GM21423 (cell line): ENCODE results near the gene VWA3A.
"Not testable (repeated sequence)": the region's sequence is repeated elsewhere in the genome, so short reads cannot be mapped to it uniquely, and the experiment has no call there.

Experiments
- ATAC-seq: cut with Tn5 transposase; IDR thresholded peaks from one replicate; pipeline ENCODE4 v1.9.1; 2021; ENCODE audit warnings: mild to moderate bottlenecking, moderate library complexity; ENCODE audit not compliant: unreplicated experiment

The VWA3A gene, protein sequence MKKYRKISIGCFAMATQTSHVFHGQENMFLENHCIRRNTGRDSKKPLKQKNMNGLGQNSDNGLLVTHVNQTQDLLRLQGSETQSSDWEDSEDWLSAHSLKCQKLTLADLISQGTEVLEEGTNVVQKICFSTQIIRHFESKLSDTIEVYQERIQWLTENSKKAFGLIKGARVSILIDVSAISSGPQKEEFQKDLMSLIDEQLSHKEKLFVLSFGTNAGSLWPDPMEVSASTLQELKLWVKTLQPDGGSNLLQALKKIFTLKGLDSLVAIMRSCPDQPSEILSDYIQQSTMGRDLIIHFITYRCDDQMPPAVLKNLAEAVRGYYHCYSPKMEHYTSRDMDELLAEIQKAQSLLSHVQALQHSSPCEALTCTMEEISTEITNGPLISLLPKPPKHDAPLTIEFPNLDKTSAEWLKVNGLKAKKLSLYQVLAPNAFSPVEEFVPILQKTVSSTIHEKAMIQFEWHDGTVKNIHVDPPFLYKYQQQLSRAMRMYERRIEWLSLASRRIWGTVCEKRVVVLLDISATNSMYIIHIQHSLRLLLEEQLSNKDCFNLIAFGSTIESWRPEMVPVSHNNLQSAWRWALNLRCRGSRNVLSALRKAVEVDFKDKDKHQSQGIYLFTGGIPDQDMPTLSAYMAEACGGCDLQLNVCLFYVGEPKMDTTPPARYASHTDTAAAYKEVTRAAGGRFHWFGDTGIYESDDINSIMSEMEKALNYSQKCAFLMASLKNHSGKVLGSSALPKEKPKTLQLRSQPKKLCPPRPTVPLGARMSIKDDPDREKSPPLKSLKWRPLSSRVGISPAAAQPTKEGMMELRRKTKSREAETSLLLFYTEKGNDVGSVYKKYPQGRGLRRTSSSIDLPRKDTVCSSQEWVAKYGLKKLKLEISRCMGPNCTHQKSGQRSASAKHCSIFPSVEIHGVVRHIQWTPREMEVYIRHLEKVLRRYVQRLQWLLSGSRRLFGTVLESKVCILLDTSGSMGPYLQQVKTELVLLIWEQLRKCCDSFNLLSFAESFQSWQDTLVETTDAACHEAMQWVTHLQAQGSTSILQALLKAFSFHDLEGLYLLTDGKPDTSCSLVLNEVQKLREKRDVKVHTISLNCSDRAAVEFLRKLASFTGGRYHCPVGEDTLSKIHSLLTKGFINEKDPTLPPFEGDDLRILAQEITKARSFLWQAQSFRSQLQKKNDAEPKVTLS

DNA sequence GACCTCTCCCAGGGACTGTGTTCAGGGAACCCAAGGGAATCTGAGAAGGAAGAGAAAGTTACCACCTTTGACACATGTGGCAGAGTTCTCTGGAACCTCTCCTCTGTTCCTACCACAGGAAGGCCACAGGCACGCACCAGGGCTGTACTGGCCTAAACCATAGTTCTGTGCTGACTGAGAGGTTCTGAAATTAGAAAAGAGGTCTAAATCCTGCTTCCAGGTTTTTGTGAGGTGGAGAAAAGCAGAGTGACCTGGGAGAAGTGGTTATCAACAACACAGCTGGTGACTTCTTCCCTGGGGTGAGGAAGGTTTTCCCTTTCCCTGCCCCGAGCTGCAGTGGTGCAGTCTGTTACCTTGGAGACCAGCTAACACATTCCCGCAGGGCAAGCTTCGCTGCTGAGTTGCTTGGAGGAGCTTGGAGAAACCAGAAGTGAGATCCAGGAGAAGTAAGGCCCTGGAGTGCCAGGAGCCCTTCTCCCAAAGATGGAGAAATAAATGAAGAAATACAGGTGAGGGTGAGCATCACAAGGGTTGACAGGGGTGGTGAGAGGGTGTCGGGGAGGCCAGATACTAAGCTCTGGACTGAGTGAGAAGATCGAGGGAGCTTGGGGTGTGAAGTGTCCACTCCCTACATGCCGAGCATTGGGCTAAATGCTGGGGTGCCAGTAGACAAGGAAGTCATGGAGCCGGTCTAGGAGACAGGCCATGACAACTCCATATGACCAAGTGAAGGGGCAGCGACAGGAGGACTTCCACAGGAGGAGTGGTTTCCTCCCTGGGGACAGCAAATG lies at the start of gene VWA3A:
Gene VWA3A, plus strand, starts transcription at position 399 of the 791 bp plus-strand sequence. Its CDS starts 97 bp downstream, at position 496.
- ATAC-seq, result no peak

DNA sequence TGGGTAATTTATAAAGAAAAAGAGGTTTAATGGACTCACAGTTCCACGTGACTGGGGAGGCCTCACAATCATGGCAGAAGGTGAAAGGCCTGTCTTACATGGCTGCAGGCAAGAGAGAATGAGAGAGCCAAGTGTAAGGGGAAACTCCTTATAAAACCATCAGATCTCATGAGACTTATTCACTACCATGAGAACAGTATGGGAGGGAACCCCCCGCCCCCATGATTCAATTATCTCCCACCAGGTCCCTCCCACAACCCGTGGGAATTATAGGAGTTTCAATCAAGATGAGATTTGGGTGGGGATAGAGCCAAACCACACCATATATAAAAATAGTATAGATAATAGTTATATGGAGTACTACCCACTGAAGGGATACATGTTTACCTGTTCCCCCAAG lies 48.5 kb upstream of the VWA3A start:
- not testable (repeated sequence) for ATAC-seq

DNA sequence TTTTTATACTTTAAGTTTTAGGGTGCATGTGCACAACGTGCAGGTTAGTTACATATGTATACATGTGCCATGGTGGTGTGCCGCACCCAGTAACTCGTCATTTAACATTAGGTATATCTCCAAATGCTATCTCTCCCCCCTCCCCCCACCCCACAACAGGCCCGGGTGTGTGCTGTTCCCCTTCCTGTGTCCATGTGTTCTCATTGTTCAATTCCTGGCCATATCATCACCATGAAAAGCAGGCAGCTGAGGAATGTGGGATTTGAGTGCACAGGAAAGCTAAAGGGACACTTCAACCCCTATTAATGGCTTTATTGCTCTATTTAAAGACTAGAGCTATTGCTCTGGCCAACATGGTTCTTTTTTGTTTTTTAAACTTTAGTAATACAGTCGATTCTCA lies 46.5 kb upstream of the VWA3A start:
- ATAC-seq, result not testable (repeated sequence)

DNA sequence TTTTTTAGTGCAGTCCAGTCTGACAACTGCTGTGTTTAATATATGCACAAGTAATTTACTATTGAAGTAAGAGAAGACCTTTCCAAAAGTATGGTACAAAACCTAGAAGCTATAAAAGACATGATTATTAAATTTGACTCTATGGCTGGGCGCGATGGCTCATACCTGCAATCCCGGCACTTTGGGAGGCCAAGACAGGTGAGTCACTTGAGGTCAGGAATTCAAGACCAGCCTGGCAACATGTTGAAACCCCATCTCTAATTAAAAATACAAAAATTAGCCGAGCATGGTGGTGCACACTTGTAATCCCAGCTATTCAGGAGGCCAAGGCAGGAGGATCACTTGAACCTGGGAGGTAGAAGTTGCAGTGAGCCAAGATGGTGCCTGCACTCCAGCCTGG lies 41.4 kb upstream of the VWA3A start:
- no peak for ATAC-seq

DNA sequence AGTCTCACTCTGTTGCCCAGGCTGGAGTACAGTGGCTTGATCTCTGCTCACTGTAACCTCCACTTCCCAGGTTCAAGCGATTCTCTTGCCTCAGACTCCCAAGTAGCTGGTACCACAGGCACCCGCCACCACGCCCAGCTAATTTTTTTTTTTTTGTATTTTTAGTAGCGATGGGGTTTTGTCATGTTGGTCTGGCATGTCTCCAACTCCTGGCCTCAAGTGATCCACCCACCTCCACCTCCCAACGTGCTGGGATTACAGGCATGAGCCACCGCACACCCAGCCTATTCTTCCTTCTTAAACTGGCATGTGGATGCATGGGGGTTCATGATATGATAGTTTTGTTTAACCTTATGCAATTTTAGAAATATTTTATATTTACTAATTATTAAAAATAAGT lies 39.4 kb upstream of the VWA3A start:
- ATAC-seq, result no peak

DNA sequence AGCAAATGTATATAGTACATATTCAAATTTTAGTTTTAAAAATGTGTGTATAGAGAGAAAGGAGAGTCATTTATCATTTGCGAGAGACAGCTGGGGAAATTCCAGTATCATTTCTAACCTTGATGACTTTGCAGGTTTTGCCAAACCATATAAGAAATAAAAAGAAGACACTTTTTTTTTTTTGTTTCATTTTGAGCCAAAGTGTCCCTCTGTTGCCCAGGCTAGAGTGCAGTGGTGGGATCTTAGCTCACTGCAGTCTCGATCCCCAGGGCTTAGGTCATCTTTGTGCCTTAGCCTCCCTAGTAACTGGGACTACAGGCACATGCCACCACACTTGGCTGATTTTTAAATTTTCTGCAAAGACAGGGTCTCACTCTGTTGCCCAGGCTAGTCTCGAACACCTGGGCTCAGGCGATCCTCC lies 38.4 kb upstream of the VWA3A start:
- ATAC-seq, result no peak

DNA sequence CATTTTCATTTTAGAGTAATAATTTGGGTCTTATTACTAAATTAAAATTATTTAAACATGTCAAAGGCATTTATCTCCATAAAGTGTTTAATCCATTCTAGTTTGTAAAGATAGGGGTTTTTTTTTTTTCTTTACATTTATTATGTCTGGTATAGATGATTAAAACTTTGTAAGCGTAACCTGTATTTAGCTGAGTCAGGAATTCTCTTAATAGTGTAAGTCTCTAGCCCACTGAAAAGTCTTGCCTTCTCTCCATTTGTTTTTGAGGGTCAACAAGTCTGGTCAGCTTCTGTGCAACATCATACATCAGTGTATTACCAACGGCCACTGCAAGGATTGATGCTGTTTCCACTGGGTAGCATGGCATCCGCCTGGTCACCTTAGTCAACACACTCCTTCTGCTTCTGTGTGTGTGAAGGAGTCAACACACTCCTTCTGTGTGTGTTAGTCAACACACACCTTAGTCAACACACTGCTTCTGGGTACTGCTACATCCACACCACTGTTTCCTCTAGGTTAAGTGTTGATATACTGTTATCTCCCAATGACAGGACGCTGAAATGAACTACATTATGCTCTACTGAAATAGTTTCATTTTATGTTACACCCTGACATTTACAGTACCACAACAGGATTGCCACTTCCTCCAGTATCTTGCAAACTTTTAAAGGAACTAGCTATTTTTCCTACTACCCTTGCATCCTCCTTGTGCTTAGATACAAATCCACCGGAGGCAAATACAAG lies 37.3 kb upstream of the VWA3A start:
- ATAC-seq, result no peak

DNA sequence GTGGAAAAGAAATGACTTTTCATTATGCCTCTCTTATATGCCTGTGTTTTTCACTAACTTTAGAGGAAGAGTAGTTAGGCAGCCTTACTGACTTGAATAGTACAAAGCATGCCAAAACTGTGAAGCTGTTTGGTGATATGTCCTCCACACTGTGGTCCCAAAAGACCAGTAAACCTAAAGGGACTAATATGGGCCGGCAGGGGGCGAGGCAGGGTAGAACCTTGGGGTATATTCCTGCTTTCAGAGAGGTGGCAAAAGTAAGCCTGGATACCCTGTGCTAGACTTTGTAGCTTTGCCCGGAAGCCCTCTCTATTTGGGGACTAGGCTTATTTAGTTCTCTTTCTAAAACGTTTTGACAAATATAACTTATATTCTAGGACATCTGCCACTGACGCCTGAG lies 36.5 kb upstream of the VWA3A start:
- no peak for ATAC-seq

DNA sequence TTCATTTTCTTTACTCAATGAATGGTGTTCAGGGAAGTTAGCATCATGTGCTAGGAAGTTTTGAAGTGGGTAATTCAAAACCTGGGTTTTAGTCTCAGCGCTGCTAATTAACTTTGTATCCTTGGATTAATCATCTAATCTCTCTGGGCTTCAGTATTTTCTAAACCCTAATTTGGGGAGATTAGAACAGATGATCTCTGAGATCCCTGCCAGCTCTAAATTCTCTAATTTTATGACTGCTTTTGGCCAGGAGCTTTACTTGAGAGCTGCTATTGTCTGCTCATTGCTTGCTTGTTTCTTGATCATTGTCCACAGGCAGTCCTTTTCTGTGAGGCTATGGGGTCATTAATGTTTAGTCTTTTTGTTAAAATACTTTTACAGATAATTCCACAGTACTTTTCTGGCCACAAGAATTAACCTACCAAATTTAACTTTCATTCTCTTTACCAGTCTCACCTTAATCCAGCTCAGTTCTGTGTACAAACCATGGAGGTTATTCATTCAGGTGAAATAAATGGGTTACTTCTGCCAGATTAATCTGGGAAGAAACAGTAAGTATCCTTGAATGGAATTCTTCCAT lies 28.4 kb upstream of the VWA3A start:
- no peak for ATAC-seq

DNA sequence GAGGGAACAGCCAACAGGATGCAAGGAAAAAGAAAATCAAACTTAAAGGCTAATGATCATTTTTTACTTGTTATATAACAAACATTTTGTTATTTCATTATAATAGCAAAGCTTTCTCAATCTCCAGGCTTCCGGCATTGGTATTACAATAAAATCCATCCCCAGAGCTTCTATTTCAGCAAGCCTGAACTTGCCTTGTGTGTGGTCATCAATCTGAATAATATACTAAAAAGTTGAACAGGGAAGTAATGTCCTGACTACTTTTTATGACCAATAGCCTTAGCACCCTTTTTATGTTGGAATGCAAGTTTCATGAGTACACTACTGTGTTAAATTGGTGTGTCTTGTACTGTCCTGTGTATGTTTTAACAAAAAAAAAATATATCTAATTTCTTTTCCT lies 27.1 kb upstream of the VWA3A start:
- ATAC-seq, result no peak

DNA sequence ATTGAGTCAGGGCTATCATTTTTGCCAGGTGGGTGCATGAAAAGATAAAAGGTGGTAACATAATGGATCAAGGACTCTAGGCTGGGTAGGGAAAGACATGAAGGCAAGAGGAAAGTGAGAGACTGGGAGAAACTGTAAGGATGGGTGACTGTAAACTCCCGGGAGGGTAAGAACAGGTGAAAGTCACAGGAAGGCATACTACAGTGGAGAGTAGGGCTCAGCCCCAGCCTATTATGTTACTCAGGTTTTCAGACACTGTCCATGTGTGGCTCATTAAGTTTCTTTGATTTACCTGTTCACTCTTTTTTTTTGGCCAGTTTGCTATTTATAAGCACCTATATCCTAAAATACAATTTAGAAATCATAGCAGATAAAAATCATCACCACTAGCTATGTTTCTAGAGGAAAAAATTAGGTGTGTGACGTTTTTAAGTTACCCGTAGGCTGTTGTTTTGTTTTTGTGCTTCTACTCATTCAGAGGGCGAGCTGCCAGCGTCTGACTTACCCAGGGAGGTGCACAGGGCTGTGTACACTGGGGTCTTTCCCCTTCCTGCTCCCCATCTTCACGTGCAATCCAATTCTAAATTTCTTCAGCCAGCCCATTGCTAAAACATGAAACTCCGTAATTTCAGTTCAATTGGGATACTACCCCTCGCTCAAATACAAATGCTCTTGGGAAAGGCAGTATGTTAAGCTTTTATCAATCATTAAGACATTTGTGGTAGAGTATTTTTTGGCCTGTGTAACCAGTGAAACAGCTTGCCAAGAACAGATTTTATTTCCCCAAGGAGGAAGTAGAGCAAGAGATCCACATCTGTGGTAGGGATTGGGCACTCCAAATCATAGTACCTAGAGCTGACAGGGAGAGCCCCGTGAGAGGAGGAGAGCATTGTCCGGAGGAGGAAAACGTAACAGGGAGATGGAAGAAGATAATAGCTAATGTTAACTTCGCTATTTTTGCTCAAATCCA lies 21.7 kb upstream of the VWA3A start:
- no peak for ATAC-seq

DNA sequence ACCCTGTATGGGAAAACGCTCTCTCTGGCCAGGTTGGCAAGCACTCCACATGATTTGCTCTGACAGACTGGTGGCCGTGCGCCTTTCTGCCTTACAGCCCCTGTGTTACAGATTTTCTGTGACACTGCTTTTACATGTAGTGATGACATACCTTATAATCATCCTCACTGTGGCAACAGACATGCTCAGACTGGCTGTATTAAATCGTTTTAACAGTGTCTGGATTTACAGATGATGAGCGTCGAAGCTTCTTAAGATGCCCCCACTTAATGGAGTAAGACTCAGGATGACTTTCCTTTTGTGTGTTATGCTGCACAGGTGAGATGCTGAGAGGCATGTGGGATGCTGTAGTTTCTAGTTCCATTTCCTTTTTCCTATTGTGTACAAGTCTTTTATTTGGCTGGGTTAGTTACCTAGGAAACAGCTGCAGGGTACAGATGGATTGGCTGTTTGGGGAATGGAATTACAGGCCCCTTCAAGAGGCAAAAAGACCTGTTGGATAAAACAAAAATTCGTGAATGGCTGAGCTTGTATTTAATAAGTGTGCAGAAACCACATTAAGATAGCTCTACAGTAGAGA lies 20.9 kb upstream of the VWA3A start:
- ATAC-seq, result no peak

DNA sequence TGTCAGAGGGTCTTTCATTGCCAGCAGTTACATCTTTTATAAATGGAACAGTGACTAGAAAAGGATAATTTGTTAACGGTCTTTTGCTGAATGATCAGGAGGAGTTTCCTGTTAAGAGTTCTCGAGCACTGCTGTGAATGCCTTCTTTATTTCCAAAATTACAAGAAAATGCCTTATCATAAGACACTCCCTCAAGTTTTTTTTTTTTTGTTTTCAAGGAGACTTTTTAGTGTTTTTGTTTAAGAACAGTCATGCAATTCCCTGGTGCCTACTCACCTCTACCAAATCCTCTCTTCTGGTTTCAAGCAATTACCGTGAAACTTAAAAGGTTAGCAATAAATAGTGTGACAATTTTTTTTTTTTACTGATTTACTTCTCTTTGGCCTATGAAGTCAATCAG lies 19.0 kb upstream of the VWA3A start:
- ATAC-seq, result no peak

DNA sequence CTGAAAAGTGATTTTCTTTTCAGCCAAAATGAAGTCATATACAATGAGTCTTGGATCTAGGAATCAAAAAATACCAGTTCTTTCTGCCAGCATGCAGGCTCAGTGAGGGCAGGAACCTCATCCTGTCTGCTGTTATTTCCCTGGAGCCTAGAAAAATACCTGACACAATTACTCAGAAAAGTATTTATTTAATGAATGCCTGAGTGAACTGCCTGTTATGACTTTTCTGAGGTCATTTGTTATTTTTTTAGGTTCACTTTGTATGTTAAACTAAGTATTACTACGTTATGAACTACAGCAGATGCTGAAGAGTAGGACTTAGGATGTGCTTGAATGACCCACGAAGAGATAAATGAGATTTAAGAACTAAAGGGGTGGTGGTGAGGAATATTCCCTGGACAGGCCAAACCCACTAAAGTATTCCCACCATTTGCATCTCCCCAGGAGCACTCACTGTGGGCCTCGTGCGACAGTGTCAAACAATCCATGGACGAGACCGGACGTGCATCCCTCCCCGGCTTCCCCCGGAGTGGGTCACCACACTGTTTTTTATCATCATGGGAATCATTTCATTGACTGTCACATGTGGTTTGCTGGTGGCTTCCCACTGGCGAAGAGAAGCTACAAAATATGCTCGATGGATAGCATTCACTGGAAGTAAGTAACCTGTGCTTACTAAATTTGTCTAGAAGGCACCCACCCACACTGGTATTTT lies 17.1 kb upstream of the VWA3A start:
- no peak for ATAC-seq

DNA sequence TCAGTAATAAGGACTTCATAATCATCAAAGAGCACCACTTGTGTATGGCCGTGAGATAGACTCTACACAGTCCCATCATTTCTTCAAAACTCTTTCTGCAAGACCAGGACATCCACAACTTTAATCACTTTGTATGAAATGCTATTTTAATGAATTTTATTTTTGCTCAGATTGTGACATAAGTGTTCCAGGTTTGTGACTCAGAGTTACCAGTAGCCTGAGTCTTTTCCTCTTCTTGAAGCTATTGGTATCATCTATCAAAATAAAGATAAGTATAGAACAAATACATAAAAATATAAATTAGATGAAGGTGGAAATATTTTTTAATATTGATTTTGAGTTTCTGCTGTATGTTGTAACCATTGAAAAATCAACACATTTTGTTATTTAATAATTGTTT lies 16.6 kb upstream of the VWA3A start:
- no peak for ATAC-seq

DNA sequence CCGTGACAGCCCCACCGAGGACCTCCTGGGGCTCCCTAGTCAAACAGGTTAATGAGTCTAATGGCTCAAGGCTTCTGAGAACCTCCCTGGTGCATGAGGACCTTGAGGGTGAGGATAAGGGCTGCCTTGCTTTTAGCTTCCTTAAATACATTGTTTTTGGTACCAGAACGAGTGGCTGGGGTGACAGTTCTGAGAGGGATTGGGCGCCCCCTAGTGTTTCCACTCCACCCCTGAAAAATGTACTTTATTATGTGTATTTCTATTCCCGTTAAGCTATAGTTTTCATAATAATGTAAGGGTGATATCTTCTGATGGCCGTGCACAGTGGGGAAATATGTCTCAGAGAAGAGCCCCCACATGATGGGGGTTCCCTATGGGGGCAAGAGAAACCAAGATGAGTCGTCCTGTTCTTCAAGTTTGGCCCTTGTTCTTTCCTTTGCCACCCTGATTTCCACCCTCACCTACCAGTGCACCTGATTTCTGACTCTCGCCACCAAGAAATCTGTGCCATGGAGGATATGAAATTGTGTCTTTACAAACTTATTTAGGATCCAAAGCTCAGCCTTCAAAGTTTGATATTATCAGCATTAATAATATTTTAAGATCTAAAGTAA lies 14.5 kb upstream of the VWA3A start:
- no peak for ATAC-seq

DNA sequence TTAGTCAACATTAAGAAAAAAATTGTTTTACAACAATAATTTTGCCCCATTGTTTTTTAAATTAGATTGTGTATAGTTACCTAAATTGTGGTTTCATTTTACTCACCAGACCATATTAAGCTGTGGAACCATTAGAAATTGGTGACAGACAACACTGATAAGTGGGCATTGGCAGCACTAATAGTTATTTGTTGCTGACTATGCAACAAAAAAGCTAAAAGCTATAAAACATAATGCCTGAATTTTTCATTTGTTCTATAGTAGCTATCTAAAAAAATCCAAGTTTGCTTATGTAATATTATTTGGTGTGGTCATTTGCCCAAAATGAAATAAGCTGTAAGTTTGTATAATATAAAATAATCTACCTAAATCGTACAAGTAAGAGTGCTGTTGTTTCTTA lies 13.7 kb upstream of the VWA3A start:
- ATAC-seq, result no peak
